ENCODE results near the gene TRAF4.
A peak's percentile ranks its signal among the peaks of the same experiment; 100 is the strongest.
"Not testable (repeated sequence)": the region's sequence is repeated elsewhere in the genome, so short reads cannot be mapped to it uniquely, and the experiment has no call there.

Gene TRAF4

GRCh38 chr17:28715217-28715616 lies 28.6 kb upstream of the TRAF4 start:
- no peak for DNase-seq

GRCh38 chr17:28716740-28717577 lies 26.9 kb upstream of the TRAF4 start:
- peak; percentile 34 for DNase-seq

GRCh38 chr17:28717578-28718332 lies 26.1 kb upstream of the TRAF4 start, which contains the start of gene RAB34:
RAB34 (minus strand) TSS chr17:28717868; CDS start chr17:28717266, 602 bp downstream.
- peak; percentile 40 for DNase-seq

GRCh38 chr17:28718333-28719020 lies 25.3 kb upstream of the TRAF4 start:
- DNase-seq = no peak

- DNase-seq = no peak
These were observed 24.8 kb upstream of the TRAF4 start for GRCh38 chr17:28719021-28719433.

GRCh38 chr17:28720247-28720996 lies 23.4 kb upstream of the TRAF4 start:
- peak; percentile 48 for DNase-seq

- not testable (repeated sequence) for DNase-seq
These were observed 22.8 kb upstream of the TRAF4 start for GRCh38 chr17:28720997-28721329.

GRCh38 chr17:28722417-28723158 lies 21.2 kb upstream of the TRAF4 start:
- DNase-seq = no peak

- no peak for DNase-seq
These were observed 20.5 kb upstream of the TRAF4 start for GRCh38 chr17:28723159-28723835.

- not testable (repeated sequence) for DNase-seq
These were observed 19.8 kb upstream of the TRAF4 start for GRCh38 chr17:28723836-28724499.

- peak; percentile 26 for DNase-seq
These were observed 19.2 kb upstream of the TRAF4 start for GRCh38 chr17:28724500-28725165.

- DNase-seq = peak; percentile 37
These were observed 18.6 kb upstream of the TRAF4 start for GRCh38 chr17:28725166-28725659.

- peak; percentile 72 for DNase-seq
These were observed 18.1 kb upstream of the TRAF4 start for GRCh38 chr17:28725660-28726225.

GRCh38 chr17:28726226-28726626 lies 17.6 kb upstream of the TRAF4 start, which contains the start of gene TLCD1:
TLCD1 (minus strand) TSS chr17:28726233; CDS start chr17:28726097, 136 bp downstream.
- peak; percentile 83 for DNase-seq

GRCh38 chr17:28726627-28727491 lies 17.0 kb upstream of the TRAF4 start:
- DNase-seq = peak; percentile 94

GRCh38 chr17:28728364-28729200 lies 15.2 kb upstream of the TRAF4 start, which contains the start of gene NEK8:
NEK8 (plus strand) TSS chr17:28728788; CDS start chr17:28728814, 26 bp downstream.
- DNase-seq = peak; percentile 97

- DNase-seq = no peak
These were observed 13.9 kb upstream of the TRAF4 start for GRCh38 chr17:28729950-28730330.
